Heart right ventricle (tissue), 16 donors: ENCODE results near the gene TRMT2A. TPM values are rescaled to one million over a fixed set of nuclear protein-coding genes. Genes with fewer than 3 reads are reported as not detected.

ENCODE experiments used
- ATAC-seq, 8 donors: fragments of 200-7000 bp; cut with Tn5 transposase; one replicate each; pipeline ENCODE4 v1.9.1; 2020; ENCODE audit warnings: mild to moderate bottlenecking in 8 of 8, moderate library complexity in 8 of 8, moderate number of reproducible peaks in 1 of 8
- DNase-seq, 2 donors: peaks; one replicate each; pipeline ENCODE4 v3.0.0-alpha.2; 2020
- H3K27ac ChIP-seq, 10 donors: fragments of 200-600 bp; sonication (generic) in 2 of 10; one replicate each; pipeline versions ENCODE4 v1.5.0 to v1.8.0; 2020 to 2022; ENCODE audit warnings: mild to moderate bottlenecking in 3 of 10
- H3K27me3 ChIP-seq, 7 donors: fragments of 200-600 bp; one replicate each; pipeline ENCODE4 v1.8.0; 2021 to 2022; ENCODE audit warnings: mild to moderate bottlenecking in 2 of 7
- H3K36me3 ChIP-seq, 9 donors: fragments of 200-600 bp; sonication (generic) in 1 of 9; one replicate each; pipeline versions ENCODE4 v1.5.0 to v1.8.0; 2020 to 2022; ENCODE audit warnings: mild to moderate bottlenecking in 2 of 9
- H3K4me1 ChIP-seq, 9 donors: fragments of 200-600 bp; sonication (generic) in 1 of 9; one replicate each; pipeline versions ENCODE4 v1.5.0 to v1.8.0; 2020 to 2022; ENCODE audit warnings: mild to moderate bottlenecking in 4 of 9
- H3K4me3 ChIP-seq, 10 donors: fragments of 200-600 bp; sonication (generic) in 2 of 10; one replicate each; pipeline versions ENCODE4 v1.5.0 to v1.8.0; 2020 to 2022; ENCODE audit warnings: mild to moderate bottlenecking in 7 of 10, moderate library complexity in 2 of 10
- H3K9me3 ChIP-seq, 11 donors: fragments of 200-600 bp in 10 of 11; sonication (generic) in 2 of 11; one replicate each; pipeline versions ENCODE4 v1.5.0 to v1.8.0; 2013 to 2022; ENCODE audit warnings: mild to moderate bottlenecking in 2 of 11, control low read depth in 1 of 11, moderate library complexity in 1 of 11
- CTCF ChIP-seq, 9 donors: fragments of 200-600 bp; sonication (generic) in 2 of 9; IDR thresholded peaks; one replicate each; pipeline versions ENCODE4 v1.5.0 to v1.8.0; 2021 to 2022; ENCODE audit warnings: antibody characterized with exemption in 9 of 9, mild to moderate bottlenecking in 5 of 9, moderate library complexity in 1 of 9
- WGBS, 2 donors: extraction: QIAGEN DNeasy Blood & Tissue Kit; methylation state at CpG; one replicate each; pipeline ENCODE4 v1.1.7; 2013; ENCODE audit warnings: inconsistent platforms in 1 of 2; 5-methylcytosine and 5-hydroxymethylcytosine counted together
- intact Hi-C, 10 donors: fragments of 100-400 bp; cut with DNase I; formaldehyde crosslinking; loops; one replicate each; pipeline versions ENCODE4 v1.11.1 to v1.14.2; 2022
- polyA plus RNA-seq, 2 donors: library from polyadenylated mRNA; stranded (reverse); fragments of 200-250 nt; gene quantifications; one replicate each; pipeline ENCODE4 v1.2.3, GENCODE V29; 2013
- total RNA-seq, 10 donors: library from RNA; stranded (reverse); fragmentation: NEBNext Ultra II Directional in 3 of 10; extraction: Animal tissue kit (Norgen Biotek cat#: 25700) in 3 of 10; gene quantifications; one replicate each; pipeline versions ENCODE4 v1.2.1 to v1.2.4, GENCODE V29; 2021 to 2023
- donor health status: Arrhythmogenic right ventricular cardiomyopathy.
- donor health status: ischemic (EF 13 %, LVEDD 7.1; RV severe dilation, severe dysfunction).
- donor health status: healthy with polysubstance abuse.
- donor health status: DM: no; HTN: yes; CAD: no.
- donor health status: DM: no; HTN: no; CAD: no.
- donor health status: ischemic (EF 25% LVEDD 6.9; RV normal size, moderate dysfunction).
- donor health status: ischemic (EF 25% LVEDD 5.7; RV mildly dilated, moderate dysfunction).
- donor health status: healthy.
- donor health status: DM: yes; HTN: yes; CAD: no.
- donor health status: Ischemic cardiomyopathy.
- donor health status: ischemic (EF 35%, LVEDD 5.7; RV mildly dilated, moderate dysfunction).
- donor health status: nonischemic (EF 11% LVEDD 7.7; RV severe dilation, severe dysfunction).
- donor health status: DM: yes; HTN: yes; CAD: no.
- donor health status: PGD.
- donor health status: ischemic (EF 29% LVEDD 5.4; RV normal size, mild dysfunction).
- donor health status: nonischemic (EF 23%, LVEDD 6.1; RV moderate dilation, normal function).

Gene TRMT2A
- total and polyA plus RNA-seq, 12 donors: 18.4 to 58.2 (median 26.0) TPM

DNA sequence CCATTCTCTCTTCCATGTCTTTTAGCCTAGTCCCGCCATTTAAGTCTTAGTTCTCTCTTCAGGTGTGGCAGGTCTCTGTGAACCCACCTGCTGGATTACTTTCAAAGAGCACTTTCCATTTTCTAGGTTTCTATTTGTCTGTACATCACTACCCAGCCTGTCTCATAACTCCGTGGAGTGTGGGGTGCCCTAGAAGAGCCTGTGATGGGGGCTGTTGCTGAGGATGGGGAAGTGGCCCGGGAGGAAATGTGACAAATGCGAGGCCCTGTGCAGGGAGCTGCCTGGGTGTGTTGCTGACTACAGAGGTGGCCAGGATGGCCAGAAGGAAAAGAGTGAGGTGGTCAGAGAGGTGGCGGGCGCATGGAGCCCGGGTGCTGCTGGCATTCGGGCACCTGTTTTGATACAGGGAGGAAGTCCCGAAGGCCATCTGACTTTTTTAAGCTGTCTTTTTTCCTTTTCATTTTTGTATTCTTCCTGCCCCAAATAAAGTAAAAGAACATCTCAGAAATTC is 26.2 kb downstream of the TRMT2A start:
- Histone ChIP-seq H3K27ac (no peak overlapping the region), H3K36me3 (peaks cover 4 to 100% (median 90%) of the 10 kb centered on the region in 9 donors), H3K4me3 (no peak overlapping the region), H3K9me3 (no peaks in the 10 kb centered on the region), H3K27me3 (no peaks in the 10 kb centered on the region), H3K4me1 (peaks cover 0 to 12% (median 0%) of the 10 kb centered on the region in 9 donors)
- intact Hi-C loops: loop anchor here in 1 of 10 donors (5.0 kb wide), 1 partner anchor 63 kb away; no protein-coding TSS in a partner anchor
- ATAC-seq (no peak), DNase-seq (no peak)
- TF ChIP-seq CTCF (IDR thresholded peaks at IDR 0.05): no peak
- 91 to 94% methylated on average over 9 of the region's 9 CpGs for WGBS, 2 donors

GRCh38 chr22:20089977-20090729 is 26.9 kb downstream of the TRMT2A start:
- ATAC-seq: no peak
- H3K9me3 ChIP-seq: no peaks in the 10 kb centered on the region
- 91 to 95% methylated on average over 11 of the region's 11 CpGs for WGBS, 2 donors
- intact Hi-C loops: loop anchor here in 2 of 10 donors (5.0 kb wide), 1 partner anchor 63 kb away; no protein-coding TSS in a partner anchor
- H3K27me3 ChIP-seq: no peaks in the 10 kb centered on the region
- no peak overlapping the region for H3K4me3 ChIP-seq
- TF ChIP-seq CTCF (IDR thresholded peaks at IDR 0.05): no peak
- peaks cover under 1 to 16% (median 6%) of the 10 kb centered on the region in 9 donors for H3K4me1 ChIP-seq
- no peak overlapping the region for H3K27ac ChIP-seq
- DNase-seq: no peak
- H3K36me3 ChIP-seq: peaks cover 4 to 100% (median 85%) of the 10 kb centered on the region in 9 donors

DNA sequence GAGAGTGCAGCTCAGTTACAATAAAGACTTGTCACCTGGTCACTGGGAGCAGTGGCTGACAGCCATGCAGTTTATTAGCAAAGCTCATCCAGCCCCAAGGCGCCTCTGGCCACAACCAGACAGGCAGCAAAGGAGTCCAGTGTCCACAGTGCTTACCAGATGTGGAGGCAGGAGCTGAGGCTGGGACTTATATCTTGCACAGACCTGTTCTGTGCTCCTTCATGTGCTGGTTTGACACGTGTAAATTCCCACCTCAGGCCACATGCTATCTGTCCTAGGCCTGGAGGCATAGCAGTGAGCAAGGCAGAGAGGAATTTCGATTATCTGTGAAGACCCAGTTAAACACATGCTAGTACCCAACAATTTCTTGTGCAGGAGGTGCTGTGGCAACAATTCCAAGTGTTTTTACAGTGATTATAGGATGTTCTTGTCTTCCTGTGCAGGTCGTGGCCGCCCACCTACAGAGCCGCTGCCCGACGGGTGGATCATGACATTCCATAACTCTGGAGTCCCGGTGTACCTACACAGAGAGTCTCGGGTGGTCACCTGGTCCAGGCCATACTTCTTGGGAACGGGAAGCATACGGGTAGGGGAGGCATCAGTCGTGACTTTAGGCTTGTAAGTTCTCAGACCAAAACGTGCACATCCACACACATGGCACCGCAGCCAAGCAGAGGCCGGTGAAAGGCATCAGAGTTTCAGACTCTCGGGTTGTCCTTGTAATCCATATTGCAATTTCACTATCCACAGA is 27.6 kb downstream of the TRMT2A start:
- H3K4me1 ChIP-seq: peaks cover 8 to 24% (median 13%) of the 10 kb centered on the region in 9 donors
- no peak for DNase-seq
- peaks cover 4 to 93% (median 78%) of the 10 kb centered on the region in 9 donors for H3K36me3 ChIP-seq
- ATAC-seq: no peak
- intact Hi-C loops: loop anchor here in 1 of 10 donors (5.0 kb wide), 1 partner anchor 62 kb away; no protein-coding TSS in a partner anchor
- H3K27ac ChIP-seq: no peak overlapping the region
- no peak overlapping the region for H3K4me3 ChIP-seq
- no peak for TF ChIP-seq CTCF (IDR thresholded peaks at IDR 0.05)
- WGBS, 2 donors: 90 to 91% methylated on average over 17 of the region's 17 CpGs
- H3K27me3 ChIP-seq: no peaks in the 10 kb centered on the region
- H3K9me3 ChIP-seq: no peaks in the 10 kb centered on the region

GRCh38 chr22:20088263-20088648 is 28.8 kb downstream of the TRMT2A start:
- peaks cover 14 to 28% (median 20%) of the 10 kb centered on the region in 9 donors for H3K4me1 ChIP-seq
- intact Hi-C loops: loop anchor here in 1 of 10 donors (5.0 kb wide), 1 partner anchor 61 kb away; no protein-coding TSS in a partner anchor
- H3K27me3 ChIP-seq: no peaks in the 10 kb centered on the region
- ATAC-seq (no peak), DNase-seq (no peak)
- WGBS, 2 donors: 88 to 90% methylated on average over 8 of the region's 8 CpGs
- H3K9me3 ChIP-seq: no peaks in the 10 kb centered on the region
- peaks cover 4 to 82% (median 72%) of the 10 kb centered on the region in 9 donors for H3K36me3 ChIP-seq
- H3K27ac ChIP-seq: peak overlapping the region in 1 of 10 donors; percentile 10
- H3K4me3 ChIP-seq: no peak overlapping the region
- no peak for TF ChIP-seq CTCF (IDR thresholded peaks at IDR 0.05)
